GM12878 (cell line): ENCODE measurements around the gene TAF7L.

Experiments
- EGR1 ChIP-seq, 2 experiments: IDR thresholded peaks; 1 replicate in 1 of 2; 2 replicates in 1 of 2; pipeline ENCODE4 v1.6.1; 2011 to 2012; ENCODE audit warnings: low read depth in 2 of 2, low read length in 2 of 2, borderline replicate concordance in 1 of 2, mild to moderate bottlenecking in 1 of 2, moderate library complexity in 1 of 2
- EP300 ChIP-seq, 2 experiments: fragments of 150-350 bp in 1 of 2; IDR thresholded peaks; 2 replicates each; pipeline ENCODE4 v1.6.1; 2011 to 2012; ENCODE audit warnings: low read depth in 2 of 2, low read length in 2 of 2, borderline replicate concordance in 1 of 2, improper control_type of control experiment in 1 of 2, inconsistent platforms in 1 of 2; ENCODE audit not compliant: control insufficient read depth in 1 of 2
- FOS ChIP-seq: IDR thresholded peaks from 3 replicates; pipeline ENCODE4 v1.6.1; 2011; ENCODE audit warnings: borderline replicate concordance; ENCODE audit not compliant: insufficient read length; ENCODE audit errors: extremely low read depth
- FOXK2 ChIP-seq: fragments of 450-650 bp; IDR thresholded peaks from 2 replicates; pipeline ENCODE4 v1.6.1; 2017; ENCODE audit warnings: mild to moderate bottlenecking, moderate library complexity
- GABPA ChIP-seq: IDR thresholded peaks from 2 replicates; pipeline ENCODE4 v1.6.1; 2014; ENCODE audit warnings: antibody characterized with exemption, low read depth, mild to moderate bottlenecking, inconsistent platforms
- POLR2AphosphoS2 ChIP-seq: IDR thresholded peaks from 2 replicates; pipeline ENCODE4 v1.6.1; 2011; ENCODE audit warnings: low read depth, mild to moderate bottlenecking, low read length, improper control_type of control experiment, moderate library complexity
- POLR2AphosphoS5 ChIP-seq: IDR thresholded peaks from 2 replicates; pipeline ENCODE4 v1.6.1; 2011; ENCODE audit warnings: mild to moderate bottlenecking, low read length, inconsistent platforms
- SIN3A ChIP-seq: IDR thresholded peaks from 2 replicates; pipeline ENCODE4 v1.6.1; 2012; ENCODE audit warnings: low read depth, low read length, improper control_type of control experiment
- TCF7 ChIP-seq: IDR thresholded peaks from 2 replicates; pipeline ENCODE4 v1.6.1; 2014; ENCODE audit warnings: antibody characterized with exemption, borderline replicate concordance
- YY1 ChIP-seq: IDR thresholded peaks from 2 replicates; pipeline ENCODE4 v1.6.1; 2011; ENCODE audit warnings: low read depth, mild to moderate bottlenecking, low read length
- ZBED1 ChIP-seq: IDR thresholded peaks from 2 replicates; pipeline ENCODE4 v1.6.1; 2016; ENCODE audit warnings: borderline replicate concordance
- TF ChIP-seq, protein P1 (sequence below), 3 experiments: IDR thresholded peaks in 2 of 3; conservative IDR thresholded peaks in 1 of 3; 2 replicates each; pipeline ENCODE4 v1.5.1; 2011; ENCODE audit warnings: low read depth in 3 of 3, low read length in 3 of 3, mild to moderate bottlenecking in 3 of 3, control low read depth in 2 of 3, moderate library complexity in 2 of 3, inconsistent platforms in 1 of 3, mixed read lengths in 1 of 3; ENCODE audit not compliant: control insufficient read depth in 2 of 3, insufficient read depth in 1 of 3; ENCODE audit errors: extremely low read depth in 1 of 3

DNA sequence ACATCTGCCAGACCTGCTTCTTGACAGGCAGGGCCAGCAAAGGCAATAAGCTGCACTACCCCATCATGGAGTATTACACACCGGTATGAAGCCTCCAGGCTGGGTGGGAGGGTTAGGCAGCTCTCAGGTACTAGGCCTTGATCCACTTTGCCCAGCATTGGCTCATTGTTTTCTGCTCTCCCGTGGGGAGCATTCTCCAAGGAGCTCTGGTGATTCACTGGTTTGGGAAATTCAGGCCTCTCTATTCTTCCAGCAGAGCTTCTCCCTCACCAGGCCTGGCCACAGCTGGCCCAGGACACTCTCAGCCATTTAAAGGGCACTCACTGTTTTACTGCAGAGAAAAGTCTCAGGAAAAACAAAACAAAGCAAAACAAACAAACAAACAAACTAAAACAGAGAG lies 38.5 kb downstream of the TAF7L start:
- TF ChIP-seq ZBED1 (no peak), TCF7 (no peak), YY1 (no peak), POLR2AphosphoS2 (no peak), FOXK2 (no peak), EP300 (IDR thresholded peaks at IDR 0.05; ENCODE audit: borderline replicate concordance in 1 of 2, control insufficient read depth in 1 of 2, low read depth in 2 of 2, low read length in 2 of 2) (no peak), POLR2AphosphoS5 (no peak), SIN3A (no peak), GABPA (no peak), FOS (no peak), EGR1 (IDR thresholded peaks at IDR 0.05; ENCODE audit: borderline replicate concordance in 1 of 2, low read depth in 2 of 2, low read length in 2 of 2) (no peak)
- TF ChIP-seq, protein P1, sequence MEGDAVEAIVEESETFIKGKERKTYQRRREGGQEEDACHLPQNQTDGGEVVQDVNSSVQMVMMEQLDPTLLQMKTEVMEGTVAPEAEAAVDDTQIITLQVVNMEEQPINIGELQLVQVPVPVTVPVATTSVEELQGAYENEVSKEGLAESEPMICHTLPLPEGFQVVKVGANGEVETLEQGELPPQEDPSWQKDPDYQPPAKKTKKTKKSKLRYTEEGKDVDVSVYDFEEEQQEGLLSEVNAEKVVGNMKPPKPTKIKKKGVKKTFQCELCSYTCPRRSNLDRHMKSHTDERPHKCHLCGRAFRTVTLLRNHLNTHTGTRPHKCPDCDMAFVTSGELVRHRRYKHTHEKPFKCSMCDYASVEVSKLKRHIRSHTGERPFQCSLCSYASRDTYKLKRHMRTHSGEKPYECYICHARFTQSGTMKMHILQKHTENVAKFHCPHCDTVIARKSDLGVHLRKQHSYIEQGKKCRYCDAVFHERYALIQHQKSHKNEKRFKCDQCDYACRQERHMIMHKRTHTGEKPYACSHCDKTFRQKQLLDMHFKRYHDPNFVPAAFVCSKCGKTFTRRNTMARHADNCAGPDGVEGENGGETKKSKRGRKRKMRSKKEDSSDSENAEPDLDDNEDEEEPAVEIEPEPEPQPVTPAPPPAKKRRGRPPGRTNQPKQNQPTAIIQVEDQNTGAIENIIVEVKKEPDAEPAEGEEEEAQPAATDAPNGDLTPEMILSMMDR (IDR thresholded peaks at IDR 0.05 in 2 of 3, conservative IDR thresholded peaks at IDR 0.05 in 1 of 3; ENCODE audit: control insufficient read depth in 2 of 3, extremely low read depth in 1 of 3, insufficient read depth in 1 of 3, low read depth in 3 of 3, low read length in 3 of 3) = no peak
